IMR-90 (cell line): Measurements from ENCODE around the gene AP3B1. TPM values are rescaled to one million over a fixed set of nuclear protein-coding genes. Genes with fewer than 3 reads are reported as not detected.

Experiments used
- ATAC-seq: fragments of 200-7000 bp; cut with Tn5 transposase; 2 replicates; pipeline ENCODE4 v1.9.1; 2020; ENCODE audit warnings: low read depth, mild to moderate bottlenecking, moderate library complexity
- BruUV-seq: library from RNA; stranded (reverse); fragments of 400-500 nt; replicated peaks from 2 replicates; lab custom pipeline; 2021; lab: Mats Ljungman, UMichigan
- CTCF ChIA-PET: fragments of 300-600 bp; formaldehyde crosslinking; extraction: SDS; loops from one replicate; lab custom pipeline; 2021; ENCODE audit warnings: antibody characterized with exemption; lab: Yijun Ruan, JAX
- POLR2A ChIA-PET: fragments of 300-600 bp; sonication (Branson Sonifier 250); formaldehyde crosslinking; loops from one replicate; lab custom pipeline; 2022; ENCODE audit warnings: antibody characterized with exemption; ENCODE audit not compliant: unreplicated experiment; lab: Charles Lee
- DNase-seq: peaks from one replicate; pipeline ENCODE4 v3.0.0; 2013
- H2AFZ ChIP-seq: replicated peaks from 2 replicates; pipeline ENCODE3; 2013; ENCODE audit warnings: low read length, mild to moderate bottlenecking; ENCODE audit not compliant: poor library complexity
- H2AK5ac ChIP-seq: 2 replicates; pipeline ENCODE4 v1.6.1; 2013; ENCODE audit warnings: low read depth, low read length, inconsistent platforms
- H2AK9ac ChIP-seq: replicated peaks from 2 replicates; pipeline ENCODE3; 2013; ENCODE audit warnings: mild to moderate bottlenecking, low read depth, low read length, moderate library complexity; ENCODE audit not compliant: poor library complexity
- H2BK120ac ChIP-seq: 2 replicates; pipeline ENCODE4 v1.6.1; 2013; ENCODE audit warnings: low read depth, low read length, inconsistent platforms
- H2BK15ac ChIP-seq: 3 replicates; pipeline ENCODE4 v1.6.1; 2013; ENCODE audit warnings: low read depth, low read length, inconsistent platforms
- H2BK20ac ChIP-seq: 2 replicates; pipeline ENCODE4 v1.6.1; 2013; ENCODE audit warnings: low read depth, mild to moderate bottlenecking, inconsistent platforms, low read length, moderate library complexity
- H2BK5ac ChIP-seq: 2 replicates; pipeline ENCODE4 v1.6.1; 2013; ENCODE audit warnings: mild to moderate bottlenecking, low read depth, low read length, inconsistent platforms; ENCODE audit not compliant: poor library complexity, severe bottlenecking
- H3K14ac ChIP-seq: replicated peaks from 2 replicates; pipeline ENCODE4 v1.6.1; 2013; ENCODE audit warnings: low read depth, low read length, inconsistent platforms
- H3K18ac ChIP-seq: 2 replicates; pipeline ENCODE4 v1.6.1; 2013; ENCODE audit warnings: low read depth, low read length, control low read depth
- H3K23ac ChIP-seq: 2 replicates; pipeline ENCODE4 v1.6.1; 2013; ENCODE audit warnings: low read depth, low read length, inconsistent platforms
- H3K27ac ChIP-seq: 2 replicates; pipeline ENCODE4 v1.5.1; 2013; ENCODE audit warnings: mild to moderate bottlenecking, control low read depth, low read length; ENCODE audit not compliant: insufficient read depth
- H3K27me3 ChIP-seq: 2 replicates; pipeline ENCODE4 v1.6.1; 2013; ENCODE audit warnings: low read length; ENCODE audit not compliant: control insufficient read depth, insufficient read depth
- H3K36me3 ChIP-seq: 2 replicates; pipeline ENCODE4 v1.6.1; 2013; ENCODE audit warnings: low read length, mixed read lengths; ENCODE audit not compliant: control insufficient read depth, insufficient read depth
- H3K4ac ChIP-seq: 2 replicates; pipeline ENCODE4 v1.6.1; 2013; ENCODE audit warnings: low read depth, low read length, inconsistent platforms
- H3K4me1 ChIP-seq: 2 replicates; pipeline ENCODE4 v1.6.1; 2013; ENCODE audit warnings: low read length, mixed read lengths; ENCODE audit not compliant: control insufficient read depth, insufficient read depth
- H3K4me2 ChIP-seq: 2 replicates; pipeline ENCODE4 v1.6.1; 2013; ENCODE audit warnings: low read depth, mild to moderate bottlenecking, control low read depth, low read length, moderate library complexity
- H3K4me3 ChIP-seq: 2 replicates; pipeline ENCODE4 v1.5.1; 2013; ENCODE audit warnings: low read depth, mild to moderate bottlenecking, control low read depth, low read length, moderate library complexity; ENCODE audit not compliant: insufficient read depth
- H3K56ac ChIP-seq: 2 replicates; pipeline ENCODE4 v1.6.1; 2013; ENCODE audit warnings: low read length, inconsistent platforms; ENCODE audit not compliant: insufficient read depth; ENCODE audit errors: extremely low read depth
- H3K79me1 ChIP-seq, 2 experiments: 2 replicates each; pipeline ENCODE4 v1.6.1; 2013; ENCODE audit warnings: low read length in 2 of 2, inconsistent platforms in 1 of 2, low read depth in 1 of 2
- H3K9ac ChIP-seq: 2 replicates; pipeline ENCODE4 v1.6.1; 2013; ENCODE audit warnings: low read depth, low read length, control low read depth
- H3K9me1 ChIP-seq: 2 replicates; pipeline ENCODE4 v1.6.1; 2013; ENCODE audit warnings: low read length, inconsistent platforms; ENCODE audit not compliant: insufficient read depth
- H3K9me3 ChIP-seq: 2 replicates; pipeline ENCODE4 v1.6.1; 2013; ENCODE audit warnings: low read length; ENCODE audit not compliant: control insufficient read depth, insufficient read depth
- H4K20me1 ChIP-seq: 2 replicates; pipeline ENCODE4 v1.6.1; 2013; ENCODE audit warnings: low read length, inconsistent platforms; ENCODE audit not compliant: insufficient read depth
- H4K5ac ChIP-seq: 2 replicates; pipeline ENCODE4 v1.6.1; 2013; ENCODE audit warnings: mild to moderate bottlenecking, low read depth, low read length, control low read depth
- H4K8ac ChIP-seq, 2 experiments: 2 replicates each; pipeline ENCODE4 v1.6.1; 2013; ENCODE audit warnings: low read depth in 2 of 2, low read length in 2 of 2, control low read depth in 1 of 2, inconsistent platforms in 1 of 2
- H4K91ac ChIP-seq: 2 replicates; pipeline ENCODE4 v1.6.1; 2013; ENCODE audit warnings: low read depth, low read length, inconsistent platforms; ENCODE audit not compliant: insufficient read depth
- ELK1 ChIP-seq: fragments of 150-350 bp; IDR thresholded peaks from 2 replicates; pipeline ENCODE4 v1.6.1; 2016; ENCODE audit warnings: low read depth, mild to moderate bottlenecking, low read length, moderate library complexity, borderline replicate concordance
- MAFK ChIP-seq: IDR thresholded peaks from 2 replicates; pipeline ENCODE4 v1.6.1; 2012; ENCODE audit warnings: low read depth, low read length, improper control_type of control experiment
- POLR2A ChIP-seq: IDR thresholded peaks from 2 replicates; pipeline ENCODE4 v1.6.1; 2012; ENCODE audit warnings: mild to moderate bottlenecking, low read depth, low read length
- RAD21 ChIP-seq: IDR thresholded peaks from 2 replicates; pipeline ENCODE4 v1.6.1; 2012; ENCODE audit warnings: low read length, improper control_type of control experiment
- WGBS, 2 experiments: methylation state at CpG; one replicate each; pipeline versions ENCODE4 v1.1.5 to v1.1.7; 2013; ENCODE audit warnings: missing lambda C conversion rate in 2 of 2; ENCODE audit not compliant: insufficient read length in 1 of 2; ENCODE audit errors: extremely low coverage in 2 of 2; 5-methylcytosine and 5-hydroxymethylcytosine counted together
- dilution Hi-C: fragments of 300-500 bp; cut with HindIII; formaldehyde crosslinking; loops from one replicate; pipeline ENCODE4 v1.14.3; 2018; ENCODE audit warnings: low sequenced_read_pairs; ENCODE audit not compliant: unreplicated experiment
- in situ Hi-C: fragments of 300-500 bp; cut with MboI; formaldehyde crosslinking; loops from 3 replicates; pipeline ENCODE4 v1.14.3; 2019; ENCODE audit warnings: low sequenced_read_pairs, inconsistent platforms, mixed read lengths
- intact Hi-C: fragments of 100-400 bp; cut with micrococcal nuclease; formaldehyde crosslinking; loops from 2 replicates; pipeline ENCODE4 v1.10.0; 2022
- polyA plus RNA-seq, 3 experiments: library from polyadenylated mRNA; depleted of rRNA; stranded (reverse); fragments of >200 nt; gene quantifications; 2 replicates each; pipeline ENCODE4 v1.2.3, GENCODE V29; 2012; ENCODE audit warnings: low replicate concordance in 1 of 3
- total RNA-seq: library from RNA; depleted of rRNA; stranded (reverse); fragments of >200 nt; gene quantifications from 2 replicates; pipeline ENCODE4 v1.2.3, GENCODE V29; 2012

Gene AP3B1
- total and polyA plus RNA-seq, 2 of the 4 experiments (the other 2 are of a cell fraction): 33.1 to 59.0 TPM

- BruUV-seq: no TSS peak
- Histone ChIP-seq H3K9ac (no peak overlapping the region), H3K79me1 (no peaks in the 10 kb centered on the region; a peak in 1 of 4 replicates), H3K9me1 (peaks cover 2% of the 10 kb centered on the region; the same call in 1 of the 2 replicates), H3K4me1 (no peaks in the 10 kb centered on the region; the same call in 1 of the 2 replicates), H3K4ac (no peak overlapping the region), H2BK120ac (no peak overlapping the region), H3K4me3 (no peak overlapping the region), H4K91ac (no peak overlapping the region), H4K5ac (no peak overlapping the region), H3K27me3 (no peaks in the 10 kb centered on the region), H2AK5ac (no peak overlapping the region), H4K8ac (no peak overlapping the region), H3K36me3 (peaks cover 3% of the 10 kb centered on the region; the same call in 1 of the 2 replicates), H3K4me2 (no peak overlapping the region), H3K9me3 (no peaks in the 10 kb centered on the region), H2AK9ac (no peak overlapping the region), H3K14ac (no peak overlapping the region), H3K18ac (no peak overlapping the region), H2BK5ac (no peak overlapping the region), H3K56ac (no peak overlapping the region), H2BK20ac (no peak overlapping the region), H2BK15ac (no peak overlapping the region), H2AFZ (no peak overlapping the region), H3K27ac (no peak overlapping the region), H3K23ac (no peak overlapping the region), H4K20me1 (no peaks in the 10 kb centered on the region)
- TF ChIP-seq ELK1: no peak
- no peak for TF ChIP-seq MAFK
- no peak for TF ChIP-seq RAD21
- TF ChIP-seq POLR2A: no peak
- ATAC-seq (no peak), DNase-seq (no peak)
- intact Hi-C loops (no loop called here), in situ Hi-C loops (no loop called here), dilution Hi-C loops (no loop called here)
- CTCF ChIA-PET: no interaction called here
- POLR2A ChIA-PET: no interaction called here
- WGBS, 2 experiments: no CpG with 5 or more reads among the region's 3 CpGs
Observed at GRCh38 chr5:77994943-77995342, 299.6 kb downstream of the AP3B1 start.
